NK-92 (cell line): ENCODE results near the gene DTWD2.

Experiments used
- DNase-seq: peaks from one replicate; lab custom pipeline; 2025; ENCODE audit not compliant: unreplicated experiment; lab: John Stamatoyannopoulos, UW

DTWD2 gene

GRCh38 chr5:118789366-118789765 lies 199.0 kb downstream of the DTWD2 start:
- DNase-seq, result no peak

DNA sequence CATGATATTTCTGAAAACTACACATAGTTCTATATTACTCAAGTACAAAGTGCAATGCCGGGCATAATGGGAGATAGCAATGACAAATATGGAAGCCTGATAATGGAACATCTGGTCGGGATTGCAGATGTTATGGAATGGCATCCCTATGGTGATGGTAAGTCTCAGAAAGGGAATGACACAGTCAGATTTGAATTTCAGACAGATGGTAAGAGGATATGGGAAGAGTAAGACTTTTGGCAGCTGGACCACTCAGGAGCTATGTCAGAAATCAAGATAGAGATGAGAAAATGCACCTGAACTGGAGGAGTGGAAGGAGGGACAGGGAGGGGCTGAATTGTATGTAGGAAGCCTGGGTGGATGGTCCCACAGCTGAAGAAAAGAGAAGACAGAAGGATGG lies 200.0 kb downstream of the DTWD2 start:
- no peak for DNase-seq
